Mononuclear cell (primary cell): ENCODE measurements around the gene RHPN2. TPM values are rescaled to one million over a fixed set of nuclear protein-coding genes. Genes with fewer than 3 reads are reported as not detected.
"Not testable (repeated sequence)": the region's sequence is repeated elsewhere in the genome, so short reads cannot be mapped to it uniquely, and the experiment has no call there.

Experiments used
- H3K27me3 ChIP-seq: 2 replicates; pipeline ENCODE4 v1.6.0; 2011; ENCODE audit warnings: low read length, control low read depth; ENCODE audit not compliant: insufficient read depth
- H3K4me1 ChIP-seq: 2 replicates; pipeline ENCODE4 v1.5.1; 2011; ENCODE audit warnings: mild to moderate bottlenecking, low read length, control low read depth; ENCODE audit not compliant: insufficient read depth
- H3K4me3 ChIP-seq: 2 replicates; pipeline ENCODE4 v1.5.1; 2011; ENCODE audit warnings: mild to moderate bottlenecking, low read length, moderate library complexity
- H3K9me3 ChIP-seq: 2 replicates; pipeline ENCODE4 v1.5.1; 2011; ENCODE audit warnings: low read depth, mild to moderate bottlenecking, control low read depth, low read length
- total RNA-seq: library from RNA; depleted of rRNA; stranded (reverse); fragments of >200 nt; gene quantifications from one replicate; pipeline ENCODE4 v1.2.3, GENCODE V29; 2012

RHPN2 gene
- total RNA-seq, 1 donor = 0.31 TPM

DNA sequence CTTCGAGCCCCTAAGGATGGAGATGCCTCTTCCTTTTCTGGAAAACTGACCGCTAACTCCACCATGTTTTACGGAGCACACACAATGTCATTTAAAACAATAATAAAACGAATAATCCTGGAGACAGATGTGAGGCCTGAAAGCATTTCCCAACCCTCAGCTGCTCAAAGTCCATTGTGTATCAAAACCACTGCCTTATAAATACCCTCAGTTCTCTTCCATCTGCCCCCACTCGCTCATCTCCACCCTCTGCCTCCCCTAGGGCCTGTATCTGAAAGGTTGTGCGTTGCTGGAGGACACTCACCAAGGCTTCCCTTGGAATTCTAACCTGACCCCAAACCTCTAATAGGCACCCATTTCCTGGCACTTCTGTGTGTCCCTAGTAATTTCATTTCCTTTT lies 82.2 kb downstream of the RHPN2 start:
- not testable (repeated sequence) for H3K4me3 ChIP-seq, H3K9me3 ChIP-seq, H3K27me3 ChIP-seq
- peaks cover 11% of the 10 kb centered on the region for H3K4me1 ChIP-seq

DNA sequence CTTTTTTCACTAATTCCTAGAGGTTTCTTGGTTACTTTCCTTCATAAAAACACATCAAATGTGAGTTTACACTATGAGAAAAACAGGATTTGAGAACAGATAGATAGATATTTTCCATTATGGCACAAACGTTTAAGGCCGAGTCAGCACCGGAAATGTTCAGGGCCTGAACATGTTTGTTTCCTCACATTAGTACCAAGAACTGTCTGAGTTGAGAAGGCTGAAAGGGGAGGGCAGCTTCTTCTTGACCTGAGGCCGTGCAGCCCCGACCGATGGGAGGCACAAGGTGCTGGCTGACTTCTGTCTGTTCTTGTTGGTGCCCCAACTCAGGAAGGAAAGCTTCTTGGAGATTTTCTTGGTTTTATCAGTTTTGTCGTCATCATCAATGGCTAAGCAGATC lies 84.9 kb downstream of the RHPN2 start:
- H3K27me3 ChIP-seq, H3K4me3 ChIP-seq, H3K9me3 ChIP-seq: not testable (repeated sequence)
- H3K4me1 ChIP-seq = peaks cover 25% of the 10 kb centered on the region

- not testable (repeated sequence) for H3K27me3 ChIP-seq, H3K9me3 ChIP-seq, H3K4me3 ChIP-seq
- H3K4me1 ChIP-seq = peaks cover 25% of the 10 kb centered on the region
These were observed 86.9 kb downstream of the RHPN2 start for GRCh38 chr19:32977813-32978212.

DNA sequence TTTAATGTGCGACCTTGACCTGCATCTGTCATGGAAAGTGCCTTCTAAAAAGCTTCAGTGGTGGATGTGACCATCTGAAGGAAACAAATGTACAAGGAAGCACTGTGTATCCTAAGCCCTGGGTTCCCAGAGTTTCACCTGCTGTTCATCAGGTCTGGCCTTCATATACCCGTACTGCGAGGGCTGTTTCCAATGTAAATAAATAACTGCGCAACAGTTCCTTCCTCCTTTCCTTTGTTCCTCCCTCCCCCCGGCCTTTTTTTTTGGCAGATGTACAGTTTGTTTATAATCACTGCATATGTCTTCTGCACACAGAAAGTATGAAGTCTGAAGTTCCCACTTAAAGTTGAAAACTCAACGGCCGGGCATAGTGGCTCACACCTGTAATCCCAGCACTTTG lies 87.4 kb downstream of the RHPN2 start:
- Histone ChIP-seq H3K27me3 (no peaks in the 10 kb centered on the region), H3K9me3 (no peaks in the 10 kb centered on the region), H3K4me3 (no peak overlapping the region), H3K4me1 (peaks cover 28% of the 10 kb centered on the region)

- H3K4me1 ChIP-seq = peaks cover 29% of the 10 kb centered on the region
- no peaks in the 10 kb centered on the region for H3K9me3 ChIP-seq
- no peak overlapping the region for H3K4me3 ChIP-seq
- H3K27me3 ChIP-seq = no peaks in the 10 kb centered on the region
These were observed 88.4 kb downstream of the RHPN2 start for GRCh38 chr19:32976223-32976805.

GRCh38 chr19:32971715-32972540 lies 92.8 kb downstream of the RHPN2 start, which contains the start of the genes CEP89 and FAAP24:
Gene CEP89 (minus strand): TSS chr19:32971958. CDS start chr19:32971874, 84 bp downstream.
Gene FAAP24 (plus strand): TSS chr19:32972242. CDS start chr19:32973197, 955 bp downstream.
- Histone ChIP-seq H3K4me3 (peak within 1 kb of the TSS; percentile 91), H3K9me3 (no peaks in the 10 kb centered on the region), H3K27me3 (no peaks in the 10 kb centered on the region), H3K4me1 (peaks cover 20% of the 10 kb centered on the region)

- Histone ChIP-seq H3K27me3 (no peaks in the 10 kb centered on the region), H3K4me3 (peak overlapping the region; percentile 91), H3K9me3 (no peaks in the 10 kb centered on the region), H3K4me1 (peaks cover 12% of the 10 kb centered on the region)
These were observed 93.6 kb downstream of the RHPN2 start for GRCh38 chr19:32971012-32971595.

GRCh38 chr19:32969549-32969948 lies 95.1 kb downstream of the RHPN2 start:
- Histone ChIP-seq H3K27me3 (no peaks in the 10 kb centered on the region), H3K4me3 (no peak overlapping the region), H3K4me1 (peaks cover 12% of the 10 kb centered on the region), H3K9me3 (no peaks in the 10 kb centered on the region)

GRCh38 chr19:32966750-32967149 lies 97.9 kb downstream of the RHPN2 start:
- no peaks in the 10 kb centered on the region for H3K9me3 ChIP-seq
- H3K27me3 ChIP-seq = no peaks in the 10 kb centered on the region
- no peak overlapping the region for H3K4me3 ChIP-seq
- peaks cover 8% of the 10 kb centered on the region for H3K4me1 ChIP-seq

GRCh38 chr19:32945260-32945659 lies 119.4 kb downstream of the RHPN2 start:
- no peak overlapping the region for H3K4me3 ChIP-seq
- no peaks in the 10 kb centered on the region for H3K9me3 ChIP-seq
- H3K4me1 ChIP-seq = no peaks in the 10 kb centered on the region
- H3K27me3 ChIP-seq = no peaks in the 10 kb centered on the region

GRCh38 chr19:32941273-32941672 lies 123.4 kb downstream of the RHPN2 start:
- not testable (repeated sequence) for H3K27me3 ChIP-seq, H3K9me3 ChIP-seq, H3K4me1 ChIP-seq, H3K4me3 ChIP-seq

DNA sequence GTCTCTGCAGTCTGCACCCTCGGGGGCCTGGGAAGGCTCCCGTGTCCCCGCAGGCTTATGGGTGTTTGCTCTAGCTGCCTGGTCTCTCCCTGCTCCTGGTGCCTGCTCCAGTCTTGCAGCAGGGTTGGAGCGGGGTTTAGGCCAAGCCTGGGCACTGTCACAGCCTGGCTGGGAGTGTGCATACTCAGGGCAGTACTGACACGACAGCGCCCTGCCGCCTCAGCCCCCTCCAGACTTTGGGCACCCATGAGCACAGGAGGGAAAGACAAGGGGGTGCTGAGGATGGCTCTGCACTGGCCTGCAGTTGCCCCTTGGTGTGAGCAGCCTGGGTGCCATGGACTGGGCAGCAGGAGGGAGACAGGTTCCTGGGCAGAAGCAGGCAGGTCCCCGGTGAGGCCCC lies 128.6 kb downstream of the RHPN2 start:
- Histone ChIP-seq H3K9me3 (no peaks in the 10 kb centered on the region), H3K4me3 (no peak overlapping the region), H3K27me3 (no peaks in the 10 kb centered on the region)

DNA sequence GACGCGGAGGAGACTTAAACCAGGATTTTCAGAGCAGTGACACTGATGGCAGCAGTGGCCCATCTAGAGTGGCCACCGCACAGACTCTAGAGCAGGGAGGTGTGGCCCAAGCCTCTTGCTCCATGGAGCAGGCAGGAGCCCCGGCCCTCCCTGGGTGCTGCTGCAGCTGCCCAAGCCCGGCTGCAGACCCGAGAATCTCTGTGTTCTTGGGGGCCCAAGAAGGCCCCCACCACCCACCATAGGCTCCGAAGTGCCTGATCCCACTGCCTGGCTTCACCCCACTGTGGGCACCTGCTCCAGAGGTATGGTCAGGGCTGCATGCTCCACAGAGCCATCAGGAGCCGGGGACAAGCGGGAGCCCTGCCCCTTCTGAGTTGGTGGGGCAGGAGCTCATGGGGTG lies 129.1 kb downstream of the RHPN2 start:
- Histone ChIP-seq H3K4me1 (no peaks in the 10 kb centered on the region), H3K9me3 (no peaks in the 10 kb centered on the region), H3K4me3 (no peak overlapping the region), H3K27me3 (no peaks in the 10 kb centered on the region)

More for the DNA sequence above, 128.6 kb downstream of the RHPN2 start:
- no peaks in the 10 kb centered on the region for H3K4me1 ChIP-seq

DNA sequence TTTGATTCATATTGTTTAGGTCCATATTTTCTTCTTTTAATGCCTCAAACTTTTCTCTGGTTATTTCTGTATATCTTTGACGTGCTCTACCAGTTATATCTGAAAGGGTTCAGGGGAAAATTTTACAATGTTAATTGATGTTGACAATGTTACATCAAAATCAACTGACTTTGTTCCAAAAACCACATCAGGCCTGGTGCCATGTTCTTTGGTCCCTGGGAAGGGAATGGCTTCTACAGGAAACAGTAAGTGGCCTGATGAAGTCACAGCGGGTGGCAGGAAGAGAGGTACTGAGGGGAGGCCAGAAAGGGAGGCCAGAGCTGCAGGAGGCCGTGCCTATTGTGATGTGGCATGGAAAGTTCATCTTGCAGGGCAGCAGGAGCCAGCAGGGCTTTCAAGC lies 131.1 kb downstream of the RHPN2 start:
- Histone ChIP-seq H3K9me3 (no peaks in the 10 kb centered on the region), H3K4me1 (no peaks in the 10 kb centered on the region), H3K27me3 (no peaks in the 10 kb centered on the region), H3K4me3 (no peak overlapping the region)

- no peaks in the 10 kb centered on the region for H3K27me3 ChIP-seq
- no peaks in the 10 kb centered on the region for H3K4me1 ChIP-seq
- H3K9me3 ChIP-seq = no peaks in the 10 kb centered on the region
- no peak overlapping the region for H3K4me3 ChIP-seq
These were observed 134.1 kb downstream of the RHPN2 start for GRCh38 chr19:32930567-32930966.
